Liver (tissue), 9 donors: Measurements from ENCODE around the gene CDC45. TPM values are rescaled to one million over a fixed set of nuclear protein-coding genes. Genes with fewer than 3 reads are reported as not detected.

Experiments
- DNase-seq: peaks from one replicate; pipeline ENCODE4 v3.0.0-alpha.2; 2017; ENCODE audit warnings: low spot score
- H3K27ac ChIP-seq, 2 donors: one replicate each; pipeline ENCODE4 v1.7.0; 2013; ENCODE audit warnings: inconsistent platforms in 2 of 2, low read length in 2 of 2, control low read depth in 1 of 2, low read depth in 1 of 2, mild to moderate bottlenecking in 1 of 2
- H3K27me3 ChIP-seq, 4 donors: one replicate each; pipeline versions ENCODE4 v1.6.1 to v1.7.0; 2013; ENCODE audit warnings: low read length in 3 of 4, inconsistent platforms in 1 of 4, mild to moderate bottlenecking in 1 of 4, moderate library complexity in 1 of 4; ENCODE audit not compliant: control insufficient read depth in 4 of 4, insufficient read depth in 4 of 4
- H3K36me3 ChIP-seq, 4 donors: one replicate each; pipeline versions ENCODE4 v1.6.1 to v1.7.0; 2013; ENCODE audit warnings: low read length in 3 of 4, mild to moderate bottlenecking in 3 of 4, low read depth in 1 of 4, moderate library complexity in 1 of 4; ENCODE audit not compliant: control insufficient read depth in 4 of 4, insufficient read depth in 3 of 4
- H3K4me1 ChIP-seq, 4 donors: one replicate each; pipeline versions ENCODE4 v1.6.1 to v1.7.0; 2013; ENCODE audit warnings: low read length in 3 of 4, mild to moderate bottlenecking in 3 of 4, moderate library complexity in 1 of 4; ENCODE audit not compliant: control insufficient read depth in 4 of 4, insufficient read depth in 4 of 4
- H3K4me3 ChIP-seq, 3 donors: one replicate each; pipeline versions ENCODE4 v1.6.1 to v1.7.0; 2013; ENCODE audit warnings: low read length in 3 of 3, control low read depth in 1 of 3, low read depth in 1 of 3, mild to moderate bottlenecking in 1 of 3
- H3K9ac ChIP-seq, 2 donors: one replicate each; pipeline ENCODE4 v1.7.0; 2013; ENCODE audit warnings: low read length in 2 of 2, mild to moderate bottlenecking in 2 of 2, moderate library complexity in 2 of 2, control low read depth in 1 of 2, low read depth in 1 of 2
- H3K9me3 ChIP-seq, 4 donors: one replicate each; pipeline versions ENCODE4 v1.6.1 to v1.7.0; 2013; ENCODE audit warnings: low read length in 3 of 4; ENCODE audit not compliant: control insufficient read depth in 4 of 4
- EGR1 ChIP-seq, 2 donors: IDR thresholded peaks; 2 replicates each; pipeline ENCODE4 v1.6.1; 2016 to 2018; ENCODE audit warnings: antibody characterized with exemption in 2 of 2, low read depth in 2 of 2
- FOXA1 ChIP-seq: IDR thresholded peaks from 2 replicates; pipeline ENCODE4 v1.6.1; 2016; ENCODE audit warnings: antibody characterized with exemption
- FOXA2 ChIP-seq: IDR thresholded peaks from 2 replicates; pipeline ENCODE4 v1.6.1; 2016; ENCODE audit warnings: antibody characterized with exemption
- GABPA ChIP-seq, 2 donors: IDR thresholded peaks in 1 of 2; conservative IDR thresholded peaks in 1 of 2; 2 replicates each; pipeline ENCODE4 v1.6.1; 2016; ENCODE audit warnings: antibody characterized with exemption in 2 of 2, mild to moderate bottlenecking in 1 of 2, moderate library complexity in 1 of 2
- HNF4A ChIP-seq, 2 donors: conservative IDR thresholded peaks; 2 replicates each; pipeline ENCODE4 v1.6.1; 2016; ENCODE audit warnings: antibody characterized with exemption in 2 of 2, mild to moderate bottlenecking in 2 of 2
- HNF4G ChIP-seq: IDR thresholded peaks from 2 replicates; pipeline ENCODE4 v1.6.1; 2016; ENCODE audit warnings: antibody characterized with exemption
- JUND ChIP-seq, 2 donors: IDR thresholded peaks; 2 replicates each; pipeline ENCODE4 v1.6.1; 2016; ENCODE audit warnings: antibody characterized with exemption in 2 of 2
- NR2F2 ChIP-seq: IDR thresholded peaks from 2 replicates; pipeline ENCODE4 v1.6.1; 2016; ENCODE audit warnings: antibody characterized with exemption
- RAD21 ChIP-seq, 2 donors: IDR thresholded peaks; 2 replicates each; pipeline ENCODE4 v1.6.1; 2016; ENCODE audit warnings: antibody characterized with exemption in 2 of 2, mild to moderate bottlenecking in 2 of 2
- RXRA ChIP-seq, 2 donors: IDR thresholded peaks; 2 replicates each; pipeline ENCODE4 v1.6.1; 2017 to 2018; ENCODE audit warnings: antibody characterized with exemption in 2 of 2, mild to moderate bottlenecking in 1 of 2
- SP1 ChIP-seq: IDR thresholded peaks from 2 replicates; pipeline ENCODE4 v1.6.1; 2018; ENCODE audit warnings: antibody characterized with exemption, mild to moderate bottlenecking
- TAF1 ChIP-seq: conservative IDR thresholded peaks from 2 replicates; pipeline ENCODE4 v1.6.1; 2016; ENCODE audit warnings: antibody characterized with exemption, mild to moderate bottlenecking
- YY1 ChIP-seq: IDR thresholded peaks from 2 replicates; pipeline ENCODE4 v1.6.1; 2016; ENCODE audit warnings: antibody characterized with exemption, mild to moderate bottlenecking
- WGBS: extraction: QIAGEN DNeasy Blood & Tissue Kit; methylation state at CpG from one replicate; pipeline ENCODE4 v1.1.7; 2013; 5-methylcytosine and 5-hydroxymethylcytosine counted together
- polyA plus RNA-seq, 2 donors: library from polyadenylated mRNA; stranded (reverse) in 1 of 2; unstranded in 1 of 2; fragments of 200-250 nt in 1 of 2; fragments of >200 nt in 1 of 2; fragmentation: Nextera tagmentation in 1 of 2; extraction: Ambion mirVana in 1 of 2; gene quantifications; one replicate each; pipeline versions ENCODE4 v1.2.1 to v1.2.3, GENCODE V29; 2013 to 2015
- total RNA-seq, 2 donors: library from RNA; depleted of rRNA; stranded (reverse); fragments of >200 nt; gene quantifications; one replicate each; pipeline ENCODE4 v1.2.3, GENCODE V29; 2014
- TF ChIP-seq, protein P1 (sequence below): IDR thresholded peaks from 2 replicates; pipeline ENCODE4 v1.6.1; 2016; ENCODE audit warnings: antibody characterized with exemption
- TF ChIP-seq, protein P2 (sequence below): IDR thresholded peaks from 2 replicates; pipeline ENCODE4 v1.6.1; 2016; ENCODE audit warnings: antibody characterized with exemption
- TF ChIP-seq, protein P3 (sequence below): IDR thresholded peaks from 2 replicates; pipeline ENCODE4 v1.6.1; 2016; ENCODE audit warnings: antibody characterized with exemption
- TF ChIP-seq, protein P4 (sequence below): fragments of 150-350 bp; IDR thresholded peaks from 2 replicates; pipeline ENCODE4 v1.5.1; 2017; ENCODE audit warnings: improper control_type of control experiment, low read depth, low read length; ENCODE audit not compliant: missing input control
- TF ChIP-seq, protein P5 (sequence below): IDR thresholded peaks from 2 replicates; pipeline ENCODE4 v1.6.1; 2016; ENCODE audit warnings: antibody characterized with exemption, mild to moderate bottlenecking
- donor health status: healthy.
- donor health status: healthy.
- donor health status: healthy.
- donor health status: healthy.
- donor health status: healthy.

CDC45 gene
- total and polyA plus RNA-seq, 4 donors: 0.33 to 15.5 (median 0.94) TPM

DNA sequence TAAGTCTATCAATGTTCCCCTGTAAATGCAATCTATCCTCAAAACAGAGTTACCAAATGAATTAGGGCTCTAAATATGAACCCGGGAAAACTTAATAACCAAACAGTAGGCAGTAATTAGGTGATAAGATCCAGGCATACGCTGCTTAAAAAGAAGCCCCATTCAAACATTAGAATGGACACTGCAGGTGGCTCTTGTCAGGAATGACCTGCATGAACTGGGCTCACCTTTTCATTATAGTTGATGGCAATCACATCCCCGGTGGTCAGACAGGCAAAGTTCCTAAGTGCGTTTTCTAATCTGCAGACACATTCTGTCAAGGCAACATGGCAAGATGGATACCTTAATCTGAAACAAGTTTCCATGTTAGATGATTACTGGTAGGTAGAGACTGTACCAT lies 14.7 kb upstream of the CDC45 start:
- 95% methylated on average over 4 of the region's 4 CpGs for WGBS
- peaks cover 30 to 73% (median 63%) of the 10 kb centered on the region in 4 donors for H3K36me3 ChIP-seq
- H3K27ac ChIP-seq: no peak overlapping the region
- TF ChIP-seq GABPA (IDR thresholded peaks at IDR 0.05 in 1 of 2, conservative IDR thresholded peaks at IDR 0.05 in 1 of 2): no peak
- H3K27me3 ChIP-seq: no peaks in the 10 kb centered on the region
- DNase-seq: no peak
- no peaks in the 10 kb centered on the region for H3K9me3 ChIP-seq
- no peak overlapping the region for H3K9ac ChIP-seq
- no peaks in the 10 kb centered on the region for H3K4me1 ChIP-seq
- no peak overlapping the region for H3K4me3 ChIP-seq

DNA sequence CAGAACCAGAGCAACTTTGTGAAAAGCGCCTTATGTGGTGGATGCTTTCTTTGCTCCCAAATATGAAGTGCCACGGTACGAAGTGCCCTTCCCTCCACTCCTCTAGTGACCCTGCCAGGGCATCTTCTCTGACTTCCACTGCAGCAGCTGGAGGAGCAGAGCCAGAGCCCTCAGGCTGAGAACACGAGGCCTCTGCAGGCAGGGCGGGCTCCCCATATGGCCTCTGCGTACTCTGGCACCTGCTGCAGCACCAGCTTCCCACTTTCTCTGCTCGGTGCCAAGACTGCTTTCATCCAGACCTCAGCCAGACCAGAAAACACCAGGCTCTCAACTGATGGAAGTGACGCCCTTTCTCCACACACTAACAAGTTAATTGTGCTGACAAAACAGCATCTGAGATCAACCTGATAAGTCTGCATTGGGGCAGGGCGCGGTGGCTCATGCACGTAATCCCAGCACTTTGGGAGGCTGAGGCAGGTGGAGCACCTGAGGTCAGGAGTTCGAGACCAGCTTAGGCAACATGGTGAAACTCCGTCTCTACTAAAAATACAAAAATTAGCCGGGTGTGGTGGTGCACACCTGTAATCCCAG lies 13.5 kb upstream of the CDC45 start:
- no peaks in the 10 kb centered on the region for H3K27me3 ChIP-seq
- H3K36me3 ChIP-seq: peaks cover 34 to 81% (median 70%) of the 10 kb centered on the region in 4 donors
- TF ChIP-seq, protein P1, sequence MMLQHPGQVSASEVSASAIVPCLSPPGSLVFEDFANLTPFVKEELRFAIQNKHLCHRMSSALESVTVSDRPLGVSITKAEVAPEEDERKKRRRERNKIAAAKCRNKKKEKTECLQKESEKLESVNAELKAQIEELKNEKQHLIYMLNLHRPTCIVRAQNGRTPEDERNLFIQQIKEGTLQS: no peak
- TF ChIP-seq HNF4G: no peak
- TF ChIP-seq YY1: no peak
- TF ChIP-seq EGR1 (IDR thresholded peaks at IDR 0.05; ENCODE audit: low read depth in 2 of 2): no peak
- TF ChIP-seq TAF1: no peak
- no peak for TF ChIP-seq FOXA1
- TF ChIP-seq FOXA2: no peak
- TF ChIP-seq RXRA (IDR thresholded peaks at IDR 0.05): no peak
- TF ChIP-seq, protein P2, sequence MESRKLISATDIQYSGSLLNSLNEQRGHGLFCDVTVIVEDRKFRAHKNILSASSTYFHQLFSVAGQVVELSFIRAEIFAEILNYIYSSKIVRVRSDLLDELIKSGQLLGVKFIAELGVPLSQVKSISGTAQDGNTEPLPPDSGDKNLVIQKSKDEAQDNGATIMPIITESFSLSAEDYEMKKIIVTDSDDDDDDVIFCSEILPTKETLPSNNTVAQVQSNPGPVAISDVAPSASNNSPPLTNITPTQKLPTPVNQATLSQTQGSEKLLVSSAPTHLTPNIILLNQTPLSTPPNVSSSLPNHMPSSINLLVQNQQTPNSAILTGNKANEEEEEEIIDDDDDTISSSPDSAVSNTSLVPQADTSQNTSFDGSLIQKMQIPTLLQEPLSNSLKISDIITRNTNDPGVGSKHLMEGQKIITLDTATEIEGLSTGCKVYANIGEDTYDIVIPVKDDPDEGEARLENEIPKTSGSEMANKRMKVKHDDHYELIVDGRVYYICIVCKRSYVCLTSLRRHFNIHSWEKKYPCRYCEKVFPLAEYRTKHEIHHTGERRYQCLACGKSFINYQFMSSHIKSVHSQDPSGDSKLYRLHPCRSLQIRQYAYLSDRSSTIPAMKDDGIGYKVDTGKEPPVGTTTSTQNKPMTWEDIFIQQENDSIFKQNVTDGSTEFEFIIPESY: no peak
- TF ChIP-seq, protein P3, sequence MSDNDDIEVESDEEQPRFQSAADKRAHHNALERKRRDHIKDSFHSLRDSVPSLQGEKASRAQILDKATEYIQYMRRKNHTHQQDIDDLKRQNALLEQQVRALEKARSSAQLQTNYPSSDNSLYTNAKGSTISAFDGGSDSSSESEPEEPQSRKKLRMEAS: no peak
- TF ChIP-seq, protein P4, sequence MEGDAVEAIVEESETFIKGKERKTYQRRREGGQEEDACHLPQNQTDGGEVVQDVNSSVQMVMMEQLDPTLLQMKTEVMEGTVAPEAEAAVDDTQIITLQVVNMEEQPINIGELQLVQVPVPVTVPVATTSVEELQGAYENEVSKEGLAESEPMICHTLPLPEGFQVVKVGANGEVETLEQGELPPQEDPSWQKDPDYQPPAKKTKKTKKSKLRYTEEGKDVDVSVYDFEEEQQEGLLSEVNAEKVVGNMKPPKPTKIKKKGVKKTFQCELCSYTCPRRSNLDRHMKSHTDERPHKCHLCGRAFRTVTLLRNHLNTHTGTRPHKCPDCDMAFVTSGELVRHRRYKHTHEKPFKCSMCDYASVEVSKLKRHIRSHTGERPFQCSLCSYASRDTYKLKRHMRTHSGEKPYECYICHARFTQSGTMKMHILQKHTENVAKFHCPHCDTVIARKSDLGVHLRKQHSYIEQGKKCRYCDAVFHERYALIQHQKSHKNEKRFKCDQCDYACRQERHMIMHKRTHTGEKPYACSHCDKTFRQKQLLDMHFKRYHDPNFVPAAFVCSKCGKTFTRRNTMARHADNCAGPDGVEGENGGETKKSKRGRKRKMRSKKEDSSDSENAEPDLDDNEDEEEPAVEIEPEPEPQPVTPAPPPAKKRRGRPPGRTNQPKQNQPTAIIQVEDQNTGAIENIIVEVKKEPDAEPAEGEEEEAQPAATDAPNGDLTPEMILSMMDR: no peak
- no peak for TF ChIP-seq JUND (IDR thresholded peaks at IDR 0.05)
- no peak for TF ChIP-seq GABPA (IDR thresholded peaks at IDR 0.05 in 1 of 2, conservative IDR thresholded peaks at IDR 0.05 in 1 of 2)
- TF ChIP-seq HNF4A (conservative IDR thresholded peaks at IDR 0.05): no peak
- TF ChIP-seq, protein P5, sequence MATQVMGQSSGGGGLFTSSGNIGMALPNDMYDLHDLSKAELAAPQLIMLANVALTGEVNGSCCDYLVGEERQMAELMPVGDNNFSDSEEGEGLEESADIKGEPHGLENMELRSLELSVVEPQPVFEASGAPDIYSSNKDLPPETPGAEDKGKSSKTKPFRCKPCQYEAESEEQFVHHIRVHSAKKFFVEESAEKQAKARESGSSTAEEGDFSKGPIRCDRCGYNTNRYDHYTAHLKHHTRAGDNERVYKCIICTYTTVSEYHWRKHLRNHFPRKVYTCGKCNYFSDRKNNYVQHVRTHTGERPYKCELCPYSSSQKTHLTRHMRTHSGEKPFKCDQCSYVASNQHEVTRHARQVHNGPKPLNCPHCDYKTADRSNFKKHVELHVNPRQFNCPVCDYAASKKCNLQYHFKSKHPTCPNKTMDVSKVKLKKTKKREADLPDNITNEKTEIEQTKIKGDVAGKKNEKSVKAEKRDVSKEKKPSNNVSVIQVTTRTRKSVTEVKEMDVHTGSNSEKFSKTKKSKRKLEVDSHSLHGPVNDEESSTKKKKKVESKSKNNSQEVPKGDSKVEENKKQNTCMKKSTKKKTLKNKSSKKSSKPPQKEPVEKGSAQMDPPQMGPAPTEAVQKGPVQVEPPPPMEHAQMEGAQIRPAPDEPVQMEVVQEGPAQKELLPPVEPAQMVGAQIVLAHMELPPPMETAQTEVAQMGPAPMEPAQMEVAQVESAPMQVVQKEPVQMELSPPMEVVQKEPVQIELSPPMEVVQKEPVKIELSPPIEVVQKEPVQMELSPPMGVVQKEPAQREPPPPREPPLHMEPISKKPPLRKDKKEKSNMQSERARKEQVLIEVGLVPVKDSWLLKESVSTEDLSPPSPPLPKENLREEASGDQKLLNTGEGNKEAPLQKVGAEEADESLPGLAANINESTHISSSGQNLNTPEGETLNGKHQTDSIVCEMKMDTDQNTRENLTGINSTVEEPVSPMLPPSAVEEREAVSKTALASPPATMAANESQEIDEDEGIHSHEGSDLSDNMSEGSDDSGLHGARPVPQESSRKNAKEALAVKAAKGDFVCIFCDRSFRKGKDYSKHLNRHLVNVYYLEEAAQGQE: no peak
- TF ChIP-seq NR2F2: no peak
- TF ChIP-seq RAD21 (IDR thresholded peaks at IDR 0.05): no peak
- TF ChIP-seq SP1: no peak
- no peak for DNase-seq
- WGBS: 95% methylated on average over 14 of the region's 14 CpGs
- no peak overlapping the region for H3K4me3 ChIP-seq
- no peak overlapping the region for H3K27ac ChIP-seq
- no peak overlapping the region for H3K9ac ChIP-seq
- H3K9me3 ChIP-seq: no peaks in the 10 kb centered on the region
- H3K4me1 ChIP-seq: no peaks in the 10 kb centered on the region
